Endometrial microvascular endothelial cells (primary cell): ENCODE measurements around the gene TAF15. TPM values are rescaled to one million over a fixed set of nuclear protein-coding genes. Genes with fewer than 3 reads are reported as not detected.

Experiments used
- in situ Hi-C: cut with HindIII; loops from 2 replicates; pipeline ENCODE4 v1.10.0; 2017; ENCODE audit warnings: low sequenced_read_pairs, low pct_unique_long_range_greater_than_20kb; ENCODE audit errors: inconsistent ontology term
- total RNA-seq: library from RNA; depleted of rRNA; stranded (reverse); fragments of >200 nt; gene quantifications from one replicate; pipeline ENCODE4 v1.2.3, GENCODE V29; 2015; ENCODE audit errors: inconsistent ontology term

TAF15 gene
- total RNA-seq, 1 donor from 2014 or later, result 30.8 TPM

GRCh38 chr17:35809855-35810461 lies 674 bp downstream of the TAF15 start:
- in situ Hi-C loops, result no loop called here

- in situ Hi-C loops, result no loop called here
Observed at GRCh38 chr17:35811759-35812158, 2.5 kb downstream of the TAF15 start.

DNA sequence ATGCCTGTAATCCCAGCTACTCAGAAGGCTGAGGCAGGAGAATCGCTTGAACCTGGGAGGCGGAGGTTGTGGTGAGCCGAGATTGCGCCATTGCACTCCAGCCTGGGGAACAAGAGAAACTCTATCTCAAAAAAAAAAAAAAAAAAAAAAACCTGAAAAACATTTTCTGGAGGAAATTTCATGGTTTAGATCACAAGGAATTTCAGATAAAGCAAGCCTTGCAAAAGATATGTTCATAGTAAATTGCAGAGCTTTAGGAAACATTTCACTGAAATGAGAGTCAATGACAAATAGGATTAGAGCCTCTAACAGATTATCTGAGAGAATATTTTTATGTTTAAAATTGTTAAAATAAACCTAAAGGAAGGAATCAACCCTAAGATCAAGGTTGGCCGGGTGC lies 3.2 kb downstream of the TAF15 start:
- in situ Hi-C loops, result no loop called here

DNA sequence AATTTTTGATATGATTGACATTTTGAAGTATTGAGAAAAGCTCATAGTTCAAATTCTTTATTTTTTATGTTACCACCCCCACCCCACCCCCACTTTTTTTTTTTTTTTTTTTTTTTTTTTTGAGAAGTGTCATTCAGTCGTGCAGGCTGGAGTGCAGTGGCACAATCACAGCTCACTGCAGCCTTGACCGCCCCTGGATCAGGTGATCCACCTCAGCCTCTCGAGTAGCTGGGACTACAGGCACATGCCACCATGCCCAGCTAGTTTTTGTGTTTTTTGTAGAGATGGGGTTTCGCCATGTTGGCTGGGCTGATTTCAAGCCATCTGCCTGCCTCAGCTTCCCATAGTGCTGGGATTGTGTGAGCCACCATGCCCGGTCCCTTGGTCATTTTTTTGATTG lies 7.4 kb downstream of the TAF15 start:
- in situ Hi-C loops, result no loop called here

DNA sequence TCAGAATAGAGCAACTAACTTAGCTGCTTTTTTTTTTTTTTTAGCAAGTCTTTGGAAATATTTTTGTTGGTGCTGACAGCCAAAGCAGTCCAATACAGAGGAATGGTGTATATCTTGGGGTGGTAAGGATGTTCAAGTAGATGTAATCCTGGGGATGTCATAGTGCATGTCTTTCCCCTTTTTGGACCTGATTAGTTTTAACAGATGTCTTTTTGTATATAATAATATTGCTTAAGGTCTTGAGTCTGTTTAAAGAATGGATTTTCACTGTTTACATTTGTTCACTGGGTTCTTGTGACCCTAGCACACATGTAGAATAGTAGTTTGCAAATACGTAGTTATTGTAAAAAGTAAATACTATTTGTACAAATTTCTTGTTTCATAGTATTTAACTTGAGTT lies 7.9 kb downstream of the TAF15 start:
- in situ Hi-C loops, result no loop called here

DNA sequence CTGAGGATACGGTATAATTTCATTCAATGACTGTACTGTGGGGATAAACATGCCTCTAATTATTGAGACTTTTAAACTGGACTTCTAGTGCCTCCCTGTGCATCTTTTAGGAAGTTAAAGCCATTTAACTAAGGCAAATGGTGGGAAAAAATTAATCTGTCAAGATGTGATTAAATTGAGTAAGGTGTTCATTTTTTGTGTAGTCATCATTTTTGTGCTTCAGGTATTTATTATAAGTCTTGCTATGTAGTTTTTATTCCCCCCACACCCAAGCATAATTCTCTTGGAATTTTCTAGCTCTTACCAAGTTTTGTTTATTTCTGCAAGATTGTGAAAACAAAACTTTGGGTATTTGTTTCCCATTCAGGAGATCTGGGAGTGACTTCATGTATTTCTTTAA lies 10.2 kb downstream of the TAF15 start:
- in situ Hi-C loops, result no loop called here

DNA sequence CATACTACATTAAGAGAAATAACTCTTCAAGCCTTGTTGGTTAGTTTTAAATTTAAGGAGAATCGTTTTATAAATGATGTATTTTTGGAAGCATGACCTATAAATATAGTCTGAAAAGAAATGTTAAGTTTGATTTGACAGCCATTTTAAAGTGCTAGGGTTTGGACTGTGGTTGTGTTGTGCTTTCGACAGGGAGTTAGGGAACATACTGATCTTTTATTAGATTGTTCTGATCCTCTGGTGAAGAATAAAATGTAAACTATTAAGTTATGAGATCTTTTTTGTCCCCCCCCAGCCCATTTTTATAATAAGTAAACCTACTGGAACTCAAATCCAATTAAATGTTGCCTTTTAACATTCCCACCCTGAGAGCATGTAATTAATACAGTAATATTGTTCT lies 12.0 kb downstream of the TAF15 start:
- in situ Hi-C loops, result no loop called here

- in situ Hi-C loops, result no loop called here
Observed at GRCh38 chr17:35825206-35825605, 15.9 kb downstream of the TAF15 start.

DNA sequence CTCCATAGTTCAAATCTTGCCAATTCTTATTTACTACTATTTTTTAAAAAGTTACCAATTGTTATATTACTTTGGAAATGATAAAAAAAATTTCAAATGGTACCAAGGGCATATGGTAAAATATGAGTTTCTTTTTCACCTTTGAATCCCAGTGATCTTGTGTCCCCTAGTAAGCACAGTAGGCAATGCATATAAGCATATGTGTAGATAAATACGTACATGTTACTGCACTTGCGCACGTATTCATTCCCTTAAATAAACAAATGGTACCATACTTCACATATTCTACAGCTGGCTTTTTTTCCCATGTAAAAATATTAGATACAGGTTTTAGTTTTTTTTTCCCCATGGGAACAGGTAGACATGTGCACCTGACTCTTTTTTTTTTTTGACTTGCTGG lies 31.8 kb downstream of the TAF15 start:
- in situ Hi-C loops, result no loop called here

- in situ Hi-C loops, result no loop called here
Observed at GRCh38 chr17:35841505-35841904, 32.2 kb downstream of the TAF15 start.

- in situ Hi-C loops, result no loop called here
Observed at GRCh38 chr17:35842239-35842638, 33.0 kb downstream of the TAF15 start.

DNA sequence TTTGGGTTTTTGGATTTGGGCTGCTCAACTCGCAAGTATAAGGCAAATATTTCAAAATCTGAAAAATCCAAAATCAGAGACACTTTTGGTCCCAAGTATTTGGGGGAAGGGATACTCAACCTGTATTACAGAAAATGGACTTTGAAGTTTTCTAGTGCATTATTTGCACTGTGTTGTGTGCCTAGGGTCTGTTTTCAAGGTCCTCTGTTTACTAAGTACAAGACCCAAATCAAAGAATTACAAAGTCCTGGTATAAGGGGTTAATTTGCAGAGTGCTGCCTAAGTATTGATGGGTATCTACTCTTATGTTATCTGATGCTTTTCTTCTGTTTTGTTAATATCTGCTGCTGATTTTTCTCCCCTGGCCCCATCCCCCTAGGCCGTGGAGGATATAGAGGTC lies 34.4 kb downstream of the TAF15 start:
- in situ Hi-C loops, result no loop called here

- in situ Hi-C loops, result no loop called here
Observed at GRCh38 chr17:35844547-35844946, 35.3 kb downstream of the TAF15 start.

- in situ Hi-C loops, result no loop called here
Observed at GRCh38 chr17:35846055-35846809, 36.9 kb downstream of the TAF15 start.

DNA sequence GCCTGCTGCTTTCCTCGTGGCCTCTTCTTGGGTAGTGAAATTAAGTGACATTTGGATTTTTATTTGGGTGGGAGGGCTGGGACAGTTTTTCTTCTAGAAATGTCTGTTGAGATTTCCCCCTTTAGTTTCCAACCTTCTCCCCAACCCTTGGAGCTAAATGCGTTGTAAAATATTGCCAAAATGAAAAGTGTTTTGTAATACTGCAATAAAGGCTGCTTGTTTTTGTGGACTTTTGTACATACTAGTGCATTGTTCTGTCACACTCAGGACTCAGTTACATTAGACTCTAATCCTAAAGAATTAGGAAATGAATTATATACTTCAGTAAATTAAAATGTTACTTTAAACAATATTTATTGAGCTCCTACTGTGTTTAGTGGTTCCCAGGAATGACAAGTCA lies 37.7 kb downstream of the TAF15 start:
- in situ Hi-C loops, result no loop called here

DNA sequence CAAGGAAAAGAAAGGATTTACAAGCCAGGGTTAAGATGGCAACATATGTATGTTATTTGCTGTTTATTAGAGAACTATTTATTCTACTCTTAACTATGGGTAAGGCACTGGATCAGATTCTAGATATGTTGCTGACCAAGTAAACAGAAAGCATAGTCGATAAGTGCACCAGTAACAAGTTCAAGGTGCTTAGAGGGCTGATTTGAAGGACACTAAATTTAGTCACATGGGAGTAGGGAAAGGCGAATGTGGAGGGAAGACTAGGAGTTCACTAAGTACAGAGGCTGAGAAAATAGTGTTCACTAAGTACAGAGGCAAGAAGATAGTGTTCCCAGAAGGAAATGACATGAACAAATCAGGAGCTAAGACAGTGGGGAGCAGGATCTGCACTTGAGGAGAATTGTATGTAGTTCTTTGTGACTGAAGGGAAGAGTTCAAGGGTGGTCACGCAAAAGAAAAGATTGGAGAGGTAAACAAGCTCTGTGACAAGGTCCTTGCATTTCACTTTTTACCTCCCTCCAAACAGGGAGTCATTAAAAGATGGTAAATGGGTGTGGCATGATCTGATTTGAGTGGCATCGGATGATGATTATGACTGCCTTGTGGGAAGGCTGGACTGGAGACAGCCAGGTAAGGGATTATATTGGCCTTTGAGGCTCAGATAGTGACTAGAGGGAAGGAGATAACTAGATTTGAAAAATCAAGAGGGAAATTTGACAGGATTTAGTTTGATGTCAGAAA lies 38.5 kb downstream of the TAF15 start:
- in situ Hi-C loops, result no loop called here

DNA sequence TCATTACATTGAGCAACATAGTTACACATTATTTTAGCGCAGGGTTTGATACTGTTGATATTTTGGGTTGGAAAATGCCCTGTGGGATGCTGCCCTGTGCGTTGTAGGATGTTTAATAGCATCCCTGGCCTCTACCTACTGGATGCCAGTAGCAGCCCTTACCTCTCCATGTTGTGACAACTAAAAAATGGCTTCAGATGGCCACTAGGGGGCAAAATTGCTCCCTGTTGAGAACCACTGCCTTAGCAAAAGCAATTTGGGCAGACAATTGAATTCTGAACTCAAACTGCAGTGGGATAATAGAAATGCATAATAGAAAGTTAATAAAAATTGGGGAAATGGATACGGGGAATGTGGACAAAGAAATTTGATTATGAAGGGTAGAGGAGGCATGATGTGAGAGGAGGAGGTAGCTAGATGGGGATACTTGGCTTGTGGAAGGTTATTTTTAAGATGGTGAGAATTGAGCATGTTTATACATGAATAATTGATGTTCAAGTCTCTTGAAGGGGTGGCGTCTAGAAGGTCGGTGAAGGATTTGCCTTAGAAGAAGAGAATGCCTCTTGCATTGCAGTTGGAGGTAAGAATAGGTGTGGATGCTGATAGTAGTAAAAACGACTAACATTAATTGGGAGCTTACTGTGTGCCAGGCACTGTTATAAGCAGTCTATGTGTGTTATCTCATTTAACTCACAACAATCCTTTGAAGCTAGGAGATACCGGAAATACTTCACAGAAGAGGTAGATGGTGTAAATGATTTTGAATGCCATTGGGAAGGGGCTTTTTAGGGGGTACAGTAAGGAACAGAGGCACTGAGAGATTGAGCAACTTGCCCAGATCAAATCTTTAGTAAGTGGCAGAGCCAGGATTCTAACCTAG lies 40.4 kb downstream of the TAF15 start:
- in situ Hi-C loops, result no loop called here

DNA sequence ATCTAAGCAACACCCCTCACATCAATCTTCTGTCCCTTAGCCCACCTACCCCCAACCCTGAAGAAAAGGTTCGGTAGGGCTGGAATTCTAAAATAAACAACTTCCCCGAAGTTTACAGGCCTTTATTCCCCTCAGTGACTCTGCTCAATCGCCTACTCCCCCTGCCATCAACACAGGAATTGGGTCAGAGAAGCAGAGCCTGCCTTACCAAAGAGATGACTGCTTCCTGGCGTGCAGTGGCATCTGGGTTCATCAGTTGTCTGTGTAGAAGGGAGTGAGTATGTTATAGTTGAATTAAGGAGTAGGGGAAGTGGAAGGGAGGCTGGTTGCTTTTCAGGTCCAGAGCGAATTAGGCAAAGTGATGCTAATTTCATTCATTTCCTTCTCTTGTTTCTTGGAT lies 46.7 kb downstream of the TAF15 start:
- in situ Hi-C loops, result no loop called here

DNA sequence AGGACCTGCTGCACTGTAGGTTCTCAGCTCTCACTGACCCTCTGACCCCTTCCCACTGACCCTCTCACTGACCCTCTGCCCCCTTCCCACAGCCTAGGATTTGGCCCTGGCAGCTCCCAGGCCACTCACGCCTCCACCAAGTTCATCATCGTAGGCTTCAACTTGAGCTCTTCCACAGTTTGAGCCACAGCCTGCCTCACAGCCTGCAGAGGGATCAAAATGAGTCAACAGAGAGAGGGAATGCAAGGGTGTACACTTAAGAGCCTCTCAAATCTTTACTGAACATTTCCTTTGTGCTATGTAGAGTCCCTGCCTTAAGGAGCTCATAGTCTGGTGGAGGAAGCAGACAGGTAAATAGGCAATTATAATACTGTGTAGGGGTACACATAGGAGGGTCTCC lies 47.3 kb downstream of the TAF15 start:
- in situ Hi-C loops, result no loop called here
